Measurements from ENCODE around the gene MEGF11. TPM values are rescaled to one million over a fixed set of nuclear protein-coding genes. Genes with fewer than 3 reads are reported as not detected.
"Not testable (repeated sequence)": the region's sequence is repeated elsewhere in the genome, so short reads cannot be mapped to it uniquely, and the experiment has no call there.

MEGF11 gene
- polyA plus RNA-seq, 3 donors: not detected

- H3K9ac ChIP-seq (ENCODE audit: insufficient read depth, low read length, poor library complexity, severe bottlenecking): no peak overlapping the region
- H3K9me3 Mint-ChIP-seq: no peaks in the 10 kb centered on the region
- intact Hi-C loops (cut with micrococcal nuclease): no loop called here
- peaks cover 15% of the 10 kb centered on the region in 2 donors for H3K4me1 ChIP-seq (ENCODE audit: control insufficient read depth in 1 of 2, insufficient read depth in 2 of 2, low read length in 2 of 2)
- peaks cover 0 to 1% (median 0%) of the 10 kb centered on the region in 3 donors for H3K27me3 Mint-ChIP-seq (ENCODE audit: low read depth in 3 of 3)
- H2AFZ ChIP-seq (ENCODE audit: insufficient read depth, low read depth, low read length, poor library complexity, severe bottlenecking): no peak overlapping the region
- H3K4me3 Mint-ChIP-seq: no peak overlapping the region
- H3K27ac Mint-ChIP-seq: no peak overlapping the region
- H3K27ac ChIP-seq (ENCODE audit: low read depth in 1 of 2, low read length in 2 of 2): no peak overlapping the region
- H3K27me3 ChIP-seq (ENCODE audit: control insufficient read depth in 2 of 2, insufficient read depth in 2 of 2, low read length in 2 of 2): no peaks in the 10 kb centered on the region
- peaks cover 15 to 31% of the 10 kb centered on the region in 2 donors for H3K36me3 Mint-ChIP-seq
- DNase-seq: no peak
- TF ChIP-seq CTCF (IDR thresholded peaks at IDR 0.05): no peak
- peaks cover 82% of the 10 kb centered on the region for H4K20me1 ChIP-seq (ENCODE audit: insufficient read depth, low read length)
- peaks cover 28 to 41% of the 10 kb centered on the region in 2 donors for H3K36me3 ChIP-seq (replicated peaks in 1 of 2; ENCODE audit: control insufficient read depth in 1 of 2, insufficient read depth in 2 of 2, low read length in 2 of 2)
- peaks cover 89% of the 10 kb centered on the region for H3K79me2 ChIP-seq (ENCODE audit: insufficient read depth, low read length)
- H3K4me2 ChIP-seq (replicated peaks; ENCODE audit: extremely low read depth, low read length, poor library complexity, severe bottlenecking): no peak overlapping the region
- H3K4me1 Mint-ChIP-seq: peaks cover 30% of the 10 kb centered on the region
- no peak overlapping the region for H3K4me3 ChIP-seq (replicated peaks in 1 of 3; ENCODE audit: low read depth in 2 of 3, low read length in 3 of 3)
- H3K9me3 ChIP-seq (replicated peaks in 1 of 2; ENCODE audit: control insufficient read depth in 1 of 2, insufficient read depth in 1 of 2, low read length in 2 of 2): no peaks in the 10 kb centered on the region
Measured at GRCh38 chr15:65873256-65873655, 380.3 kb downstream of the MEGF11 start.

GRCh38 chr15:65872596-65872995, 381.0 kb downstream of the MEGF11 start:
- H4K20me1 ChIP-seq (ENCODE audit: insufficient read depth, low read length): peaks cover 75% of the 10 kb centered on the region
- WGBS (ENCODE audit: insufficient coverage): 79% methylated on average over 5 of the region's 5 CpGs
- H3K9ac ChIP-seq (ENCODE audit: insufficient read depth, low read length, poor library complexity, severe bottlenecking); intact Hi-C loops (cut with micrococcal nuclease); H3K4me3 Mint-ChIP-seq; H3K4me3 ChIP-seq (replicated peaks in 1 of 3; ENCODE audit: low read depth in 2 of 3, low read length in 3 of 3); H3K27ac ChIP-seq (ENCODE audit: low read depth in 1 of 2, low read length in 2 of 2); H3K27me3 Mint-ChIP-seq (ENCODE audit: low read depth in 3 of 3); H3K9me3 Mint-ChIP-seq; H3K27me3 ChIP-seq (ENCODE audit: control insufficient read depth in 2 of 2, insufficient read depth in 2 of 2, low read length in 2 of 2); H3K4me2 ChIP-seq (replicated peaks; ENCODE audit: extremely low read depth, low read length, poor library complexity, severe bottlenecking); H2AFZ ChIP-seq (ENCODE audit: insufficient read depth, low read depth, low read length, poor library complexity, severe bottlenecking); DNase-seq; H3K9me3 ChIP-seq (replicated peaks in 1 of 2; ENCODE audit: control insufficient read depth in 1 of 2, insufficient read depth in 1 of 2, low read length in 2 of 2): not testable (repeated sequence)
- H3K4me1 ChIP-seq (ENCODE audit: control insufficient read depth in 1 of 2, insufficient read depth in 2 of 2, low read length in 2 of 2): peaks cover 15% of the 10 kb centered on the region in 2 donors
- peaks cover 21 to 35% of the 10 kb centered on the region in 2 donors for H3K36me3 ChIP-seq (replicated peaks in 1 of 2; ENCODE audit: control insufficient read depth in 1 of 2, insufficient read depth in 2 of 2, low read length in 2 of 2)
- peaks cover 8 to 24% of the 10 kb centered on the region in 2 donors for H3K36me3 Mint-ChIP-seq
- peaks cover 30% of the 10 kb centered on the region for H3K4me1 Mint-ChIP-seq
- peaks cover 84% of the 10 kb centered on the region for H3K79me2 ChIP-seq (ENCODE audit: insufficient read depth, low read length)
- peak overlapping the region in 1 of 7 donors; percentile 10 for H3K27ac Mint-ChIP-seq

DNA sequence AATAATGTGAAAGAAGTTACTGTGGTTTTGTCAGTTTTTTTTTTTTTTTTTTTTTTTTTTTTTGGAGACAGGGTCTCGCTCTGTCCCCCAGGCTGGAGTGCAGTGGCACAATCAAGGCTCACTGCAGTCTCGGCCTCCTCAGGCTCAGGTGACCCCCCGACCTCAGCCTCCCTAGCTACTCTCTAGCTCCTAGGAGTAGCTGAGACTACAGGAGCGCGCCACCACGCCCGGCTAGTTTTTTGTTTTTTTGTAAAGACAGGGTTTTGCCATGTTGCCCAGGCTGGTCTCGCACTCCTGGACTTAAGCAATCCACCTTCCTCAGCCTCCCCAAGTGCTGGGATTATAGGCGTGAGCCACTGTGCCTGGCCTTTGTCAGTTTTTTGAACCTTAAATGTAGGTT, 381.7 kb downstream of the MEGF11 start:
- H3K9ac ChIP-seq (ENCODE audit: insufficient read depth, low read length, poor library complexity, severe bottlenecking); H3K4me3 ChIP-seq (replicated peaks in 1 of 3; ENCODE audit: low read depth in 2 of 3, low read length in 3 of 3); H3K27ac Mint-ChIP-seq; H3K4me3 Mint-ChIP-seq; DNase-seq; H3K9me3 ChIP-seq (replicated peaks in 1 of 2; ENCODE audit: control insufficient read depth in 1 of 2, insufficient read depth in 1 of 2, low read length in 2 of 2); H3K27ac ChIP-seq (ENCODE audit: low read depth in 1 of 2, low read length in 2 of 2); H2AFZ ChIP-seq (ENCODE audit: insufficient read depth, low read depth, low read length, poor library complexity, severe bottlenecking); intact Hi-C loops (cut with micrococcal nuclease); H3K9me3 Mint-ChIP-seq; H3K27me3 ChIP-seq (ENCODE audit: control insufficient read depth in 2 of 2, insufficient read depth in 2 of 2, low read length in 2 of 2); H3K27me3 Mint-ChIP-seq (ENCODE audit: low read depth in 3 of 3); H3K4me2 ChIP-seq (replicated peaks; ENCODE audit: extremely low read depth, low read length, poor library complexity, severe bottlenecking): not testable (repeated sequence)
- peaks cover 3 to 17% of the 10 kb centered on the region in 2 donors for H3K36me3 Mint-ChIP-seq
- Histone ChIP-seq H4K20me1 (ENCODE audit: insufficient read depth, low read length) (peaks cover 68% of the 10 kb centered on the region), H3K79me2 (ENCODE audit: insufficient read depth, low read length) (peaks cover 77% of the 10 kb centered on the region), H3K36me3 (replicated peaks in 1 of 2; ENCODE audit: control insufficient read depth in 1 of 2, insufficient read depth in 2 of 2, low read length in 2 of 2) (peaks cover 14 to 28% of the 10 kb centered on the region in 2 donors), H3K4me1 (ENCODE audit: control insufficient read depth in 1 of 2, insufficient read depth in 2 of 2, low read length in 2 of 2) (peaks cover 15% of the 10 kb centered on the region in 2 donors)
- 100% methylated on average over 4 of the region's 9 CpGs for WGBS (ENCODE audit: insufficient coverage)
- peaks cover 30% of the 10 kb centered on the region for H3K4me1 Mint-ChIP-seq
